Measurements from ENCODE around the gene MRPL30.

Gene MRPL30

GRCh38 chr2:99154643-99155536 lies 26.1 kb upstream of the MRPL30 start, which contains the start of the genes LIPT1 and TSGA10:
Gene LIPT1 (plus strand): TSS chr2:99154967. CDS start chr2:99161958, 6,991 bp downstream.
Gene TSGA10 (minus strand): TSS chr2:99154942. CDS start chr2:99109439, 45,503 bp downstream.
- Histone ChIP-seq H3K4me1 (ENCODE audit: insufficient read depth, low read length) (peaks cover 7% of the 10 kb centered on the region), H3K36me3 (ENCODE audit: insufficient read depth, low read depth, low read length) (peaks cover 31% of the 10 kb centered on the region), H3K9me3 (ENCODE audit: insufficient read depth, low read depth, low read length) (no peaks in the 10 kb centered on the region), H3K27me3 (ENCODE audit: insufficient read depth, low read length) (no peaks in the 10 kb centered on the region), H3K4me3 (ENCODE audit: low read length) (peak within 1 kb of the TSS; percentile 94), H3K9ac (ENCODE audit: low read depth, low read length) (peak within 1 kb of the TSS; percentile 86), H3K27ac (ENCODE audit: low read length) (peak within 1 kb of the TSS; percentile 62)

GRCh38 chr2:99156891-99157290 lies 24.1 kb upstream of the MRPL30 start:
- Histone ChIP-seq H3K9ac (ENCODE audit: low read depth, low read length) (no peak overlapping the region), H3K27me3 (ENCODE audit: insufficient read depth, low read length) (no peaks in the 10 kb centered on the region), H3K4me1 (ENCODE audit: insufficient read depth, low read length) (peaks cover 7% of the 10 kb centered on the region), H3K4me3 (ENCODE audit: low read length) (no peak overlapping the region), H3K9me3 (ENCODE audit: insufficient read depth, low read depth, low read length) (no peaks in the 10 kb centered on the region), H3K36me3 (ENCODE audit: insufficient read depth, low read depth, low read length) (peaks cover 32% of the 10 kb centered on the region), H3K27ac (ENCODE audit: low read length) (no peak overlapping the region)

GRCh38 chr2:99158599-99158998 lies 22.4 kb upstream of the MRPL30 start:
- Histone ChIP-seq H3K4me1 (ENCODE audit: insufficient read depth, low read length) (peaks cover 7% of the 10 kb centered on the region), H3K9me3 (ENCODE audit: insufficient read depth, low read depth, low read length) (no peaks in the 10 kb centered on the region), H3K36me3 (ENCODE audit: insufficient read depth, low read depth, low read length) (peaks cover 40% of the 10 kb centered on the region), H3K27me3 (ENCODE audit: insufficient read depth, low read length) (no peaks in the 10 kb centered on the region), H3K4me3 (ENCODE audit: low read length) (no peak overlapping the region), H3K9ac (ENCODE audit: low read depth, low read length) (no peak overlapping the region), H3K27ac (ENCODE audit: low read length) (no peak overlapping the region)

DNA sequence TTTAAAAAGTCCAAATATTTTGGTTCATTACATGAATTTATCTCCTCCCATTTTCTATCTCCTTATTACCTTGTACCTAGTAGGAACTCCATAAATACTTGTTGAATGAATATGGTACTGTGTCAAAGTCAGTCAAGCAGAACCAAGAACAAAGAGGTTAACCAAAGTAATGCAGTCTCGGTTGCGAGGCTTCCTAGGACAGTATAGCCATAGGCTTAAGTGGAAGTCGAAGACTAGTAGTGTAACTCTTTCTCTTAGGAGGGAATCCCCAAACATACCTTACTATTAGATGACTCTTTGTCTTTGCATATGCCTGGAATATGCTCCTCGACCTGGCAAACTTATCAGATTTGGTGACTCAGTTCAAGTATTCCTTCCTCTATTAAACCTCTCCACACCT lies 21.4 kb upstream of the MRPL30 start:
- no peaks in the 10 kb centered on the region for H3K9me3 ChIP-seq (ENCODE audit: insufficient read depth, low read depth, low read length)
- no peak overlapping the region for H3K27ac ChIP-seq (ENCODE audit: low read length)
- peaks cover 40% of the 10 kb centered on the region for H3K36me3 ChIP-seq (ENCODE audit: insufficient read depth, low read depth, low read length)
- no peaks in the 10 kb centered on the region for H3K27me3 ChIP-seq (ENCODE audit: insufficient read depth, low read length)
- H3K4me3 ChIP-seq (ENCODE audit: low read length) = no peak overlapping the region
- H3K9ac ChIP-seq (ENCODE audit: low read depth, low read length) = no peak overlapping the region
- H3K4me1 ChIP-seq (ENCODE audit: insufficient read depth, low read length) = no peaks in the 10 kb centered on the region; the same call in 1 of the 2 replicates

DNA sequence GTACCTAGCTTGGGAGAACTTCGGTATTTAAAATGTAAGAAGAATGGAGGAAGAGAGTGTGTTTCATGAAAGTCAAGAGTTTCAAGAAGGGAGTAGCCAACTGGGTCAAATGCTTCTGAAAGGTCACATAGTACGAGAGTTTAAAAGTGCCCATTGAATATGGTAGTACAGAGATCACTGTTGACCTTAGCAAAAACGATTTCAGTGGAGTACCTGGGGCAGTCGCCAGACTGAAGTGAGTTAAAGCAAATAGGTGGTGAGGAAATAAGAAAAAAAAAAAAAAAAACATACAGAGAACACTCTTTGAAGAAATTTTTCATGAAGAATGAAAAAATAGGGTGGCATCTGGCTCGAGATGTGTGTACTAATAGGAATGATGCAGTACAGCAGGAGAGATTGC lies 14.8 kb upstream of the MRPL30 start:
- Histone ChIP-seq H3K4me1 (ENCODE audit: insufficient read depth, low read length) (no peaks in the 10 kb centered on the region), H3K9ac (ENCODE audit: low read depth, low read length) (no peak overlapping the region), H3K4me3 (ENCODE audit: low read length) (no peak overlapping the region), H3K36me3 (ENCODE audit: insufficient read depth, low read depth, low read length) (peaks cover 59% of the 10 kb centered on the region), H3K27ac (ENCODE audit: low read length) (no peak overlapping the region), H3K27me3 (ENCODE audit: insufficient read depth, low read length) (no peaks in the 10 kb centered on the region), H3K9me3 (ENCODE audit: insufficient read depth, low read depth, low read length) (no peaks in the 10 kb centered on the region)

- peaks cover 68% of the 10 kb centered on the region for H3K36me3 ChIP-seq (ENCODE audit: insufficient read depth, low read depth, low read length)
Observed at GRCh38 chr2:99169534-99169933, 11.4 kb upstream of the MRPL30 start.

GRCh38 chr2:99171377-99172140 lies 9.4 kb upstream of the MRPL30 start:
- Histone ChIP-seq H3K4me3 (ENCODE audit: low read length) (no peak overlapping the region), H3K27ac (ENCODE audit: low read length) (no peak overlapping the region), H3K4me1 (ENCODE audit: insufficient read depth, low read length) (no peaks in the 10 kb centered on the region), H3K27me3 (ENCODE audit: insufficient read depth, low read length) (no peaks in the 10 kb centered on the region), H3K9ac (ENCODE audit: low read depth, low read length) (no peak overlapping the region), H3K9me3 (ENCODE audit: insufficient read depth, low read depth, low read length) (no peaks in the 10 kb centered on the region), H3K36me3 (ENCODE audit: insufficient read depth, low read depth, low read length) (peaks cover 58% of the 10 kb centered on the region)

More at GRCh38 chr2:99169534-99169933, 11.4 kb upstream of the MRPL30 start:
- H3K9me3 ChIP-seq (ENCODE audit: insufficient read depth, low read depth, low read length) = no peaks in the 10 kb centered on the region
- H3K4me3 ChIP-seq (ENCODE audit: low read length) = no peak overlapping the region
- H3K4me1 ChIP-seq (ENCODE audit: insufficient read depth, low read length) = no peaks in the 10 kb centered on the region
- no peaks in the 10 kb centered on the region for H3K27me3 ChIP-seq (ENCODE audit: insufficient read depth, low read length)
- H3K9ac ChIP-seq (ENCODE audit: low read depth, low read length) = no peak overlapping the region
- H3K27ac ChIP-seq (ENCODE audit: low read length) = no peak overlapping the region

GRCh38 chr2:99181624-99182000 lies 628 bp downstream of the MRPL30 start:
- H3K36me3 ChIP-seq (ENCODE audit: insufficient read depth, low read depth, low read length) = peaks cover 9% of the 10 kb centered on the region

GRCh38 chr2:99183025-99183424 lies 2.0 kb downstream of the MRPL30 start:
- Histone ChIP-seq H3K4me3 (ENCODE audit: low read length) (peak overlapping the region; percentile 95), H3K9me3 (ENCODE audit: insufficient read depth, low read depth, low read length) (no peaks in the 10 kb centered on the region), H3K36me3 (ENCODE audit: insufficient read depth, low read depth, low read length) (peaks cover 20% of the 10 kb centered on the region), H3K27me3 (ENCODE audit: insufficient read depth, low read length) (no peaks in the 10 kb centered on the region), H3K4me1 (ENCODE audit: insufficient read depth, low read length) (peaks cover 4% of the 10 kb centered on the region), H3K27ac (ENCODE audit: low read length) (no peak overlapping the region), H3K9ac (ENCODE audit: low read depth, low read length) (peak overlapping the region; percentile 47; the same call in 1 of the 2 replicates)

More at GRCh38 chr2:99181624-99182000, 628 bp downstream of the MRPL30 start:
- Histone ChIP-seq H3K27ac (ENCODE audit: low read length) (peak overlapping the region; percentile 82), H3K4me1 (ENCODE audit: insufficient read depth, low read length) (peaks cover 4% of the 10 kb centered on the region), H3K9me3 (ENCODE audit: insufficient read depth, low read depth, low read length) (no peaks in the 10 kb centered on the region), H3K4me3 (ENCODE audit: low read length) (peak overlapping the region; percentile 95), H3K9ac (ENCODE audit: low read depth, low read length) (peak overlapping the region; percentile 97), H3K27me3 (ENCODE audit: insufficient read depth, low read length) (no peaks in the 10 kb centered on the region)

- H3K9ac ChIP-seq (ENCODE audit: low read depth, low read length) = no peak overlapping the region
- H3K4me1 ChIP-seq (ENCODE audit: insufficient read depth, low read length) = peaks cover 4% of the 10 kb centered on the region
- H3K36me3 ChIP-seq (ENCODE audit: insufficient read depth, low read depth, low read length) = peaks cover 30% of the 10 kb centered on the region
- H3K27me3 ChIP-seq (ENCODE audit: insufficient read depth, low read length) = no peaks in the 10 kb centered on the region
- no peak overlapping the region for H3K27ac ChIP-seq (ENCODE audit: low read length)
- no peaks in the 10 kb centered on the region for H3K9me3 ChIP-seq (ENCODE audit: insufficient read depth, low read depth, low read length)
- H3K4me3 ChIP-seq (ENCODE audit: low read length) = no peak overlapping the region
Observed at GRCh38 chr2:99184811-99185210, 3.8 kb downstream of the MRPL30 start.

DNA sequence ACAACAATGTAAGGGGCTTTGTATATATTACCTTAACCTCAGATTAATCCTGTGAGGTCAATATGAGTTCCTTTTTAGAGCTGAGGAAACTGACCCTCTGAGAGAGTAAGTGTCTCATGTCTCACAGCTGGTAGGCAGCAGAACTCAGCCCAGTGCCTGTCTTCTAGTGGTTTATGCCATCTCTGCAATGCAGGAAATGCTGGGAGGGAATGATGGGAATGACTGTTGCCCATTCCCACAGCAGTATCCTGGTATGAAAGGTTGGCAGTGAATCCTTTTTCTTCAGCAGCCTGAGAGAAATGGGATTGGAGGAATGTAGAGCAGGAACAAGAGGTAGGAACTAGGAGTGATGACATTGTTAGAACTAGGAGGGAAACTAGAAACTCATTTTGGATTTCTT lies 6.0 kb downstream of the MRPL30 start:
- Histone ChIP-seq H3K9ac (ENCODE audit: low read depth, low read length) (no peak overlapping the region), H3K4me1 (ENCODE audit: insufficient read depth, low read length) (no peaks in the 10 kb centered on the region), H3K4me3 (ENCODE audit: low read length) (no peak overlapping the region), H3K36me3 (ENCODE audit: insufficient read depth, low read depth, low read length) (peaks cover 52% of the 10 kb centered on the region), H3K27ac (ENCODE audit: low read length) (no peak overlapping the region), H3K9me3 (ENCODE audit: insufficient read depth, low read depth, low read length) (no peaks in the 10 kb centered on the region), H3K27me3 (ENCODE audit: insufficient read depth, low read length) (no peaks in the 10 kb centered on the region)
